SK-N-SH treated with all-trans-retinoic acid at 6 μM for 48 hours (cell line): ENCODE measurements around the gene CAMKK2.

Experiments
- ATAC-seq: fragments of 200-7000 bp; cut with Tn5 transposase; 3 replicates; pipeline ENCODE4 v1.9.1; 2020; ENCODE audit warnings: mild to moderate bottlenecking, moderate library complexity
- ARNTL ChIP-seq: fragments of 450-650 bp; formaldehyde crosslinking; IDR thresholded peaks from 2 replicates; pipeline ENCODE4 v1.5.0; 2020; ENCODE audit warnings: low read depth, mild to moderate bottlenecking, moderate library complexity, borderline replicate concordance
- BACH2 ChIP-seq: fragments of 250-450 bp; sonication (Bioruptor Pico); IDR thresholded peaks from 2 replicates; pipeline ENCODE4 v1.9.0; 2021; ENCODE audit warnings: mild to moderate bottlenecking, borderline replicate concordance
- CSDC2 ChIP-seq: fragments of 250-450 bp; sonication (Bioruptor Pico); IDR thresholded peaks from 2 replicates; pipeline ENCODE4 v1.5.0; 2020; ENCODE audit warnings: mild to moderate bottlenecking, moderate library complexity
- ESRRG ChIP-seq: fragments of 250-450 bp; sonication (Bioruptor Pico); IDR thresholded peaks from 2 replicates; pipeline ENCODE4 v1.6.1; 2021; ENCODE audit warnings: mild to moderate bottlenecking
- GLIS3 ChIP-seq: fragments of 250-450 bp; sonication (Bioruptor Pico); IDR thresholded peaks from 2 replicates; pipeline ENCODE4 v1.5.0; 2020; ENCODE audit warnings: mild to moderate bottlenecking, moderate library complexity
- ISL1 ChIP-seq: fragments of 250-450 bp; sonication (Bioruptor Pico); IDR thresholded peaks from 2 replicates; pipeline ENCODE4 v2.1.2; 2022; ENCODE audit warnings: mild to moderate bottlenecking, moderate library complexity
- OSR1 ChIP-seq: fragments of 250-450 bp; sonication (Bioruptor Pico); IDR thresholded peaks from 2 replicates; pipeline ENCODE4 v1.8.0; 2022; ENCODE audit warnings: moderate library complexity, mild to moderate bottlenecking, inconsistent platforms
- PPARA ChIP-seq: fragments of 250-450 bp; sonication (Bioruptor Pico); IDR thresholded peaks from 2 replicates; pipeline ENCODE4 v1.5.0; 2020; ENCODE audit warnings: mild to moderate bottlenecking, borderline replicate concordance
- RARB ChIP-seq: fragments of 250-450 bp; sonication (Bioruptor Pico); IDR thresholded peaks from 2 replicates; pipeline ENCODE4 v1.8.0; 2021; ENCODE audit warnings: mild to moderate bottlenecking, moderate library complexity
- SNAI2 ChIP-seq: fragments of 250-450 bp; sonication (Bioruptor Pico); IDR thresholded peaks from 2 replicates; pipeline ENCODE4 v1.5.0; 2020; ENCODE audit warnings: mild to moderate bottlenecking, moderate library complexity
- TCF4 ChIP-seq: fragments of 250-450 bp; sonication (Bioruptor Pico); IDR thresholded peaks from 2 replicates; pipeline ENCODE4 v1.8.0; 2021; ENCODE audit warnings: mild to moderate bottlenecking, moderate library complexity, borderline replicate concordance
- TOX ChIP-seq: fragments of 250-450 bp; sonication (Bioruptor Pico); IDR thresholded peaks from 2 replicates; pipeline ENCODE4 v1.8.0; 2021; ENCODE audit warnings: mild to moderate bottlenecking, moderate library complexity, borderline replicate concordance
- ZC3H10 ChIP-seq: fragments of 250-450 bp; sonication (Bioruptor Pico); IDR thresholded peaks from 2 replicates; pipeline ENCODE4 v1.5.1; 2021; ENCODE audit warnings: mild to moderate bottlenecking, moderate library complexity
- ZFP3 ChIP-seq: fragments of 250-450 bp; sonication (Bioruptor Pico); IDR thresholded peaks from 2 replicates; pipeline ENCODE4 v1.5.0; 2020; ENCODE audit warnings: mild to moderate bottlenecking, moderate library complexity
- ZFP30 ChIP-seq: fragments of 450-650 bp; formaldehyde crosslinking; IDR thresholded peaks from 2 replicates; pipeline ENCODE4 v1.5.0; 2022; ENCODE audit warnings: mild to moderate bottlenecking, moderate library complexity
- ZNF565 ChIP-seq: fragments of 450-650 bp; formaldehyde crosslinking; conservative IDR thresholded peaks from 2 replicates; pipeline ENCODE4 v1.5.0; 2020; ENCODE audit warnings: low read depth, mild to moderate bottlenecking, moderate library complexity
- ZNF70 ChIP-seq: fragments of 450-650 bp; formaldehyde crosslinking; IDR thresholded peaks from 2 replicates; pipeline ENCODE4 v1.5.0; 2020; ENCODE audit warnings: mild to moderate bottlenecking, moderate library complexity
- ZNF8 ChIP-seq: fragments of 450-650 bp; formaldehyde crosslinking; IDR thresholded peaks from 2 replicates; pipeline ENCODE4 v1.5.0; 2020; ENCODE audit warnings: mild to moderate bottlenecking, moderate library complexity
- TF ChIP-seq, protein P1 (sequence below): fragments of 250-450 bp; sonication (Bioruptor Pico); IDR thresholded peaks from 2 replicates; pipeline ENCODE4 v1.8.0; 2020; ENCODE audit warnings: mild to moderate bottlenecking, moderate library complexity, borderline replicate concordance
- TF ChIP-seq, protein P2 (sequence below): fragments of 250-450 bp; sonication (Bioruptor Pico); IDR thresholded peaks from 2 replicates; pipeline ENCODE4 v1.8.0; 2021; ENCODE audit warnings: low read depth, mild to moderate bottlenecking, moderate library complexity, borderline replicate concordance
- TF ChIP-seq, protein P3 (sequence below): fragments of 250-450 bp; sonication (Bioruptor Pico); IDR thresholded peaks from 2 replicates; pipeline ENCODE4 v1.5.1; 2020; ENCODE audit warnings: low read depth, mild to moderate bottlenecking, moderate library complexity
- TF ChIP-seq, protein P4 (sequence below): fragments of 250-450 bp; sonication (Bioruptor Pico); IDR thresholded peaks from 2 replicates; pipeline ENCODE4 v1.5.0; 2020; ENCODE audit warnings: mild to moderate bottlenecking, moderate library complexity
- TF ChIP-seq, protein P5 (sequence below): fragments of 250-450 bp; sonication (Bioruptor Pico); IDR thresholded peaks from 2 replicates; pipeline ENCODE4 v1.5.1; 2021; ENCODE audit warnings: mild to moderate bottlenecking, moderate library complexity

Gene CAMKK2

DNA sequence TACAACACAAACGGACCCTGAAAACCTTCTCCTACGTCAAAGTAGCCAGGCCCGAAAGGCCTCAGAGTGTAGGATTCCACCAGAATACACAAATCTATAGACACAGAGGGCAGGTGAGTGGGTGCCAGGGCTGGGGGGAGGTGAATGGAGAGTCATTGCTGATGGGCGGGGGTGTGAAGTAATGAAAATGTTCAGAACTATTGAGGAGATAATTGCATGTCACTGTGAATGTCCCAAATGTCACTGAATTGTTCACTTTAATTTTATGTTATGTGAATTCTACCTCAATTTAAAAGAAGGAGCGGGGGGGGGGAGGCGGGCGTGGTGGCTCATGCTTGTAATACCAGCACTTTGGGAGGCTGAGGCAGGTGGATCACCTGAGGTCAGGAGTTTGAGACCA, 50.6 kb downstream of the CAMKK2 start:
- no peak for ATAC-seq
- TF ChIP-seq, protein P1, sequence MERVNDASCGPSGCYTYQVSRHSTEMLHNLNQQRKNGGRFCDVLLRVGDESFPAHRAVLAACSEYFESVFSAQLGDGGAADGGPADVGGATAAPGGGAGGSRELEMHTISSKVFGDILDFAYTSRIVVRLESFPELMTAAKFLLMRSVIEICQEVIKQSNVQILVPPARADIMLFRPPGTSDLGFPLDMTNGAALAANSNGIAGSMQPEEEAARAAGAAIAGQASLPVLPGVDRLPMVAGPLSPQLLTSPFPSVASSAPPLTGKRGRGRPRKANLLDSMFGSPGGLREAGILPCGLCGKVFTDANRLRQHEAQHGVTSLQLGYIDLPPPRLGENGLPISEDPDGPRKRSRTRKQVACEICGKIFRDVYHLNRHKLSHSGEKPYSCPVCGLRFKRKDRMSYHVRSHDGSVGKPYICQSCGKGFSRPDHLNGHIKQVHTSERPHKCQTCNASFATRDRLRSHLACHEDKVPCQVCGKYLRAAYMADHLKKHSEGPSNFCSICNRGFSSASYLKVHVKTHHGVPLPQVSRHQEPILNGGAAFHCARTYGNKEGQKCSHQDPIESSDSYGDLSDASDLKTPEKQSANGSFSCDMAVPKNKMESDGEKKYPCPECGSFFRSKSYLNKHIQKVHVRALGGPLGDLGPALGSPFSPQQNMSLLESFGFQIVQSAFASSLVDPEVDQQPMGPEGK (CRISPR knock-in tag), result no peak
- TF ChIP-seq ZNF70 (CRISPR knock-in tag) (no peak), BACH2 (CRISPR knock-in tag) (no peak), ISL1 (CRISPR knock-in tag) (no peak), CSDC2 (no peak), OSR1 (no peak), PPARA (CRISPR knock-in tag) (no peak), SNAI2 (no peak), ZC3H10 (CRISPR knock-in tag) (no peak), GLIS3 (CRISPR knock-in tag) (no peak), ZNF8 (CRISPR knock-in tag) (no peak), TOX (CRISPR knock-in tag) (no peak), ZFP30 (CRISPR knock-in tag) (no peak), TCF4 (CRISPR knock-in tag) (no peak), ZFP3 (no peak), ESRRG (CRISPR knock-in tag) (no peak)
- TF ChIP-seq, protein P2, sequence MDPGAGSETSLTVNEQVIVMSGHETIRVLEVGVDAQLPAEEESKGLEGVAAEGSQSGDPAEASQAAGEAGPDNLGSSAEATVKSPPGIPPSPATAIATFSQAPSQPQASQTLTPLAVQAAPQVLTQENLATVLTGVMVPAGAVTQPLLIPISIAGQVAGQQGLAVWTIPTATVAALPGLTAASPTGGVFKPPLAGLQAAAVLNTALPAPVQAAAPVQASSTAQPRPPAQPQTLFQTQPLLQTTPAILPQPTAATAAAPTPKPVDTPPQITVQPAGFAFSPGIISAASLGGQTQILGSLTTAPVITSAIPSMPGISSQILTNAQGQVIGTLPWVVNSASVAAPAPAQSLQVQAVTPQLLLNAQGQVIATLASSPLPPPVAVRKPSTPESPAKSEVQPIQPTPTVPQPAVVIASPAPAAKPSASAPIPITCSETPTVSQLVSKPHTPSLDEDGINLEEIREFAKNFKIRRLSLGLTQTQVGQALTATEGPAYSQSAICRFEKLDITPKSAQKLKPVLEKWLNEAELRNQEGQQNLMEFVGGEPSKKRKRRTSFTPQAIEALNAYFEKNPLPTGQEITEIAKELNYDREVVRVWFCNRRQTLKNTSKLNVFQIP (CRISPR knock-in tag), result no peak
- TF ChIP-seq, protein P3, sequence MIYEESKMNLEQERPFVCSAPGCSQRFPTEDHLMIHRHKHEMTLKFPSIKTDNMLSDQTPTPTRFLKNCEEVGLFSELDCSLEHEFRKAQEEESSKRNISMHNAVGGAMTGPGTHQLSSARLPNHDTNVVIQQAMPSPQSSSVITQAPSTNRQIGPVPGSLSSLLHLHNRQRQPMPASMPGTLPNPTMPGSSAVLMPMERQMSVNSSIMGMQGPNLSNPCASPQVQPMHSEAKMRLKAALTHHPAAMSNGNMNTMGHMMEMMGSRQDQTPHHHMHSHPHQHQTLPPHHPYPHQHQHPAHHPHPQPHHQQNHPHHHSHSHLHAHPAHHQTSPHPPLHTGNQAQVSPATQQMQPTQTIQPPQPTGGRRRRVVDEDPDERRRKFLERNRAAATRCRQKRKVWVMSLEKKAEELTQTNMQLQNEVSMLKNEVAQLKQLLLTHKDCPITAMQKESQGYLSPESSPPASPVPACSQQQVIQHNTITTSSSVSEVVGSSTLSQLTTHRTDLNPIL, result no peak
- TF ChIP-seq, protein P4, sequence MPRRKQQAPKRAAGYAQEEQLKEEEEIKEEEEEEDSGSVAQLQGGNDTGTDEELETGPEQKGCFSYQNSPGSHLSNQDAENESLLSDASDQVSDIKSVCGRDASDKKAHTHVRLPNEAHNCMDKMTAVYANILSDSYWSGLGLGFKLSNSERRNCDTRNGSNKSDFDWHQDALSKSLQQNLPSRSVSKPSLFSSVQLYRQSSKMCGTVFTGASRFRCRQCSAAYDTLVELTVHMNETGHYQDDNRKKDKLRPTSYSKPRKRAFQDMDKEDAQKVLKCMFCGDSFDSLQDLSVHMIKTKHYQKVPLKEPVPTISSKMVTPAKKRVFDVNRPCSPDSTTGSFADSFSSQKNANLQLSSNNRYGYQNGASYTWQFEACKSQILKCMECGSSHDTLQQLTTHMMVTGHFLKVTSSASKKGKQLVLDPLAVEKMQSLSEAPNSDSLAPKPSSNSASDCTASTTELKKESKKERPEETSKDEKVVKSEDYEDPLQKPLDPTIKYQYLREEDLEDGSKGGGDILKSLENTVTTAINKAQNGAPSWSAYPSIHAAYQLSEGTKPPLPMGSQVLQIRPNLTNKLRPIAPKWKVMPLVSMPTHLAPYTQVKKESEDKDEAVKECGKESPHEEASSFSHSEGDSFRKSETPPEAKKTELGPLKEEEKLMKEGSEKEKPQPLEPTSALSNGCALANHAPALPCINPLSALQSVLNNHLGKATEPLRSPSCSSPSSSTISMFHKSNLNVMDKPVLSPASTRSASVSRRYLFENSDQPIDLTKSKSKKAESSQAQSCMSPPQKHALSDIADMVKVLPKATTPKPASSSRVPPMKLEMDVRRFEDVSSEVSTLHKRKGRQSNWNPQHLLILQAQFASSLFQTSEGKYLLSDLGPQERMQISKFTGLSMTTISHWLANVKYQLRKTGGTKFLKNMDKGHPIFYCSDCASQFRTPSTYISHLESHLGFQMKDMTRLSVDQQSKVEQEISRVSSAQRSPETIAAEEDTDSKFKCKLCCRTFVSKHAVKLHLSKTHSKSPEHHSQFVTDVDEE (CRISPR knock-in tag), result no peak
- TF ChIP-seq, protein P5, sequence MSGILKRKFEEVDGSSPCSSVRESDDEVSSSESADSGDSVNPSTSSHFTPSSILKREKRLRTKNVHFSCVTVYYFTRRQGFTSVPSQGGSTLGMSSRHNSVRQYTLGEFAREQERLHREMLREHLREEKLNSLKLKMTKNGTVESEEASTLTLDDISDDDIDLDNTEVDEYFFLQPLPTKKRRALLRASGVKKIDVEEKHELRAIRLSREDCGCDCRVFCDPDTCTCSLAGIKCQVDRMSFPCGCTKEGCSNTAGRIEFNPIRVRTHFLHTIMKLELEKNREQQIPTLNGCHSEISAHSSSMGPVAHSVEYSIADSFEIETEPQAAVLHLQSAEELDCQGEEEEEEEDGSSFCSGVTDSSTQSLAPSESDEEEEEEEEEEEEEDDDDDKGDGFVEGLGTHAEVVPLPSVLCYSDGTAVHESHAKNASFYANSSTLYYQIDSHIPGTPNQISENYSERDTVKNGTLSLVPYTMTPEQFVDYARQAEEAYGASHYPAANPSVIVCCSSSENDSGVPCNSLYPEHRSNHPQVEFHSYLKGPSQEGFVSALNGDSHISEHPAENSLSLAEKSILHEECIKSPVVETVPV, result no peak

DNA sequence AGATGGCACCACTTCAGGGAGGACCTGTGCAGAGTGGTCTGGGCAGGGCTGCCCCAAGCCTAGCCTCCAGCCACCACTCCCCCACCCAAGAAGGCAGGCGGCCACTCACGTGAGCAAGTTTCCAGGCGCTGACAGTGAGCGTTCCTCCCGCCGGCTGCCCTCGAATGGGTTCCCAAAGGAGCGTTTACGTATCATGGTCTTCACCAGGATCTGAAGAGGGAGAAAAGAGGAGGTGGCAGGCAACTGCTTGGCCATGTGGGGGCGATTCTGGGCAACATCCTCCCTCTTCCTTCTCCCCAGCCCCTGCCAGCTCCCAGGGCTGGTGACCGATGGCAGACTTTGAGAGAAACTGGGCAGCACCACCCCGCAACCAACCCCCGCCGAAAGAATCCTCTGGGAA, 51.5 kb downstream of the CAMKK2 start:
- no peak for ATAC-seq
- TF ChIP-seq ZFP30 (CRISPR knock-in tag), result no peak
- TF ChIP-seq SNAI2, result no peak
- no peak for TF ChIP-seq CSDC2
- no peak for TF ChIP-seq PPARA (CRISPR knock-in tag)
- TF ChIP-seq ZFP3, result no peak
- no peak for TF ChIP-seq ISL1 (CRISPR knock-in tag)
- TF ChIP-seq BACH2 (CRISPR knock-in tag), result no peak
- TF ChIP-seq, protein P5, result no peak
- TF ChIP-seq ARNTL (CRISPR knock-in tag), result no peak
- TF ChIP-seq ESRRG (CRISPR knock-in tag), result no peak
- TF ChIP-seq, protein P2 (CRISPR knock-in tag), result no peak
- TF ChIP-seq GLIS3 (CRISPR knock-in tag), result no peak
- no peak for TF ChIP-seq ZNF565 (CRISPR knock-in tag)
- TF ChIP-seq ZNF70 (CRISPR knock-in tag), result no peak
- TF ChIP-seq, protein P4 (CRISPR knock-in tag), result no peak
- no peak for TF ChIP-seq RARB (CRISPR knock-in tag)
